H9 (cell line): Measurements from ENCODE around the gene PEX5L. TPM values are rescaled to one million over a fixed set of nuclear protein-coding genes. Genes with fewer than 3 reads are reported as not detected.

ENCODE experiments used
- DNase-seq: peaks from one replicate; pipeline ENCODE4 v3.0.0-alpha.2; 2017
- H2AFZ ChIP-seq: one replicate; pipeline ENCODE4 v1.6.1; 2013; ENCODE audit warnings: mild to moderate bottlenecking, low read length, control low read depth, moderate library complexity
- H2AK5ac ChIP-seq: 2 replicates; pipeline ENCODE4 v1.6.1; 2013; ENCODE audit warnings: low read length, control low read depth, mixed read lengths; ENCODE audit not compliant: insufficient read length
- H2BK120ac ChIP-seq: one replicate; pipeline ENCODE4 v1.6.1; 2013; ENCODE audit warnings: low read depth, mild to moderate bottlenecking, low read length, control low read depth, inconsistent platforms; ENCODE audit not compliant: poor library complexity, severe bottlenecking
- H2BK12ac ChIP-seq: 2 replicates; pipeline ENCODE4 v1.6.1; 2013; ENCODE audit warnings: low read length, control low read depth, mixed read lengths, low read depth; ENCODE audit not compliant: insufficient read length
- H2BK15ac ChIP-seq: 2 replicates; pipeline ENCODE4 v1.6.1; 2013; ENCODE audit warnings: low read depth, low read length, control low read depth
- H2BK20ac ChIP-seq: one replicate; pipeline ENCODE4 v1.6.1; 2013; ENCODE audit warnings: low read depth, mild to moderate bottlenecking, low read length, control low read depth, inconsistent platforms; ENCODE audit not compliant: poor library complexity, severe bottlenecking
- H2BK5ac ChIP-seq: 2 replicates; pipeline ENCODE4 v1.6.1; 2013; ENCODE audit warnings: low read length, control low read depth, mixed read lengths; ENCODE audit not compliant: insufficient read length
- H3K14ac ChIP-seq: 2 replicates; pipeline ENCODE4 v1.6.1; 2013; ENCODE audit warnings: low read length, control low read depth; ENCODE audit not compliant: insufficient read depth
- H3K18ac ChIP-seq: 2 replicates; pipeline ENCODE4 v1.6.1; 2013; ENCODE audit warnings: low read depth, mild to moderate bottlenecking, mixed read lengths, low read length, control low read depth; ENCODE audit not compliant: insufficient read length
- H3K23ac ChIP-seq: 2 replicates; pipeline ENCODE4 v1.6.1; 2013; ENCODE audit warnings: low read length, control low read depth, mixed read lengths, low read depth; ENCODE audit not compliant: insufficient read length
- H3K23me2 ChIP-seq: 2 replicates; pipeline ENCODE4 v1.6.1; 2013; ENCODE audit warnings: low read depth, mild to moderate bottlenecking, mixed read lengths, low read length, control low read depth; ENCODE audit not compliant: insufficient read length, poor library complexity, severe bottlenecking
- H3K27ac ChIP-seq: 2 replicates; pipeline ENCODE4 v1.5.1; 2013; ENCODE audit warnings: low read length, control low read depth, mixed read lengths, low read depth; ENCODE audit not compliant: insufficient read length
- H3K27me3 ChIP-seq: 2 replicates; pipeline ENCODE4 v1.6.1; 2013; ENCODE audit warnings: low read length, control low read depth, inconsistent platforms; ENCODE audit not compliant: insufficient read depth
- H3K4ac ChIP-seq: 2 replicates; pipeline ENCODE4 v1.6.1; 2013; ENCODE audit warnings: low read depth, mild to moderate bottlenecking, control low read depth, inconsistent platforms, low read length, moderate library complexity
- H3K4me1 ChIP-seq: 2 replicates; pipeline ENCODE4 v1.6.1; 2013; ENCODE audit warnings: low read length, control low read depth, inconsistent platforms; ENCODE audit not compliant: insufficient read depth
- H3K4me2 ChIP-seq: 2 replicates; pipeline ENCODE4 v1.6.1; 2013; ENCODE audit warnings: low read length, control low read depth, mixed read lengths; ENCODE audit not compliant: insufficient read length, insufficient read depth
- H3K56ac ChIP-seq: 2 replicates; pipeline ENCODE4 v1.6.1; 2013; ENCODE audit warnings: low read depth, mild to moderate bottlenecking, mixed read lengths, low read length, control low read depth; ENCODE audit not compliant: insufficient read length
- H3K79me1 ChIP-seq: 2 replicates; pipeline ENCODE4 v1.6.1; 2013; ENCODE audit warnings: low read depth, mild to moderate bottlenecking, moderate library complexity, low read length, control low read depth, inconsistent platforms; ENCODE audit not compliant: insufficient read depth, poor library complexity, severe bottlenecking
- H3K79me2 ChIP-seq: 2 replicates; pipeline ENCODE4 v1.6.1; 2013; ENCODE audit warnings: low read length, control low read depth, inconsistent platforms; ENCODE audit not compliant: insufficient read depth
- H3K9ac ChIP-seq: 2 replicates; pipeline ENCODE4 v1.6.1; 2013; ENCODE audit warnings: low read length, control low read depth, mixed read lengths; ENCODE audit not compliant: insufficient read length; ENCODE audit errors: extremely low read depth
- H3K9me3 ChIP-seq: one replicate; pipeline ENCODE4 v1.6.1; 2013; ENCODE audit warnings: low read depth, low read length, inconsistent platforms; ENCODE audit not compliant: control insufficient read depth
- H3T11ph ChIP-seq: one replicate; pipeline ENCODE4 v1.6.1; 2013; ENCODE audit warnings: mild to moderate bottlenecking, low read length, control low read depth, inconsistent platforms
- H4K20me1 ChIP-seq: one replicate; pipeline ENCODE4 v1.6.1; 2013; ENCODE audit not compliant: control insufficient read depth, insufficient read length, insufficient read depth
- H4K5ac ChIP-seq: 2 replicates; pipeline ENCODE4 v1.6.1; 2013; ENCODE audit warnings: low read depth, mild to moderate bottlenecking, mixed read lengths, low read length, control low read depth; ENCODE audit not compliant: insufficient read length
- H4K8ac ChIP-seq: replicated peaks from 2 replicates; pipeline ENCODE4 v1.6.1; 2013; ENCODE audit warnings: low read length, control low read depth, mixed read lengths, low read depth; ENCODE audit not compliant: insufficient read length
- H4K91ac ChIP-seq: 2 replicates; pipeline ENCODE4 v1.6.1; 2013; ENCODE audit warnings: low read depth, mild to moderate bottlenecking, moderate library complexity, mixed read lengths, low read length, control low read depth; ENCODE audit not compliant: insufficient read length
- H3K27ac Mint-ChIP-seq, 3 experiments: 2 replicates in 2 of 3; 3 replicates in 1 of 3; pipeline ENCODE4 v1.8.0; 2020 to 2021; ENCODE audit warnings: mixed read lengths in 3 of 3, mild to moderate bottlenecking in 1 of 3, moderate library complexity in 1 of 3
- H3K27me3 Mint-ChIP-seq: 2 replicates; pipeline ENCODE4 v1.8.0; 2021; ENCODE audit warnings: low read depth, mild to moderate bottlenecking, moderate library complexity, mixed read lengths
- H3K36me3 Mint-ChIP-seq, 3 experiments: 2 replicates in 2 of 3; 3 replicates in 1 of 3; pipeline ENCODE4 v1.8.0; 2020 to 2021; ENCODE audit warnings: low read depth in 3 of 3, mixed read lengths in 3 of 3; ENCODE audit not compliant: insufficient read depth in 1 of 3
- H3K4me1 Mint-ChIP-seq, 2 experiments: 2 replicates each; pipeline ENCODE4 v1.8.0; 2020; ENCODE audit warnings: mixed read lengths in 2 of 2
- H3K4me3 Mint-ChIP-seq, 2 experiments: 2 replicates in 1 of 2; 3 replicates in 1 of 2; pipeline ENCODE4 v1.8.0; 2020 to 2021; ENCODE audit warnings: mild to moderate bottlenecking in 2 of 2, mixed read lengths in 2 of 2, moderate library complexity in 1 of 2
- H3K9me3 Mint-ChIP-seq, 2 experiments: 2 replicates in 1 of 2; 3 replicates in 1 of 2; pipeline ENCODE4 v1.8.0; 2020; ENCODE audit warnings: mild to moderate bottlenecking in 2 of 2, mixed read lengths in 2 of 2, moderate library complexity in 1 of 2
- whole genome bisulfite sequencing: extraction: QIAGEN DNeasy Blood & Tissue Kit; methylation state at CpG from one replicate; pipeline ENCODE4 v1.1.7; 2013; ENCODE audit warnings: missing lambda C conversion rate, low lambda C conversion rate, mixed read lengths; ENCODE audit not compliant: insufficient read length; ENCODE audit errors: extremely low coverage; 5-methylcytosine and 5-hydroxymethylcytosine counted together
- total RNA-seq: library from RNA; stranded (reverse); gene quantifications from 2 replicates; pipeline ENCODE4 v1.2.1, GENCODE V29; 2021
- TF ChIP-seq, protein P1 (sequence below): fragments of 200-600 bp; sonication (generic); conservative IDR thresholded peaks from 3 replicates; pipeline ENCODE4 v1.8.0; 2021; ENCODE audit warnings: antibody characterized with exemption, mild to moderate bottlenecking

Gene PEX5L
- total RNA-seq, 1 experiment from 2014 or later, result 0.85 TPM

DNA sequence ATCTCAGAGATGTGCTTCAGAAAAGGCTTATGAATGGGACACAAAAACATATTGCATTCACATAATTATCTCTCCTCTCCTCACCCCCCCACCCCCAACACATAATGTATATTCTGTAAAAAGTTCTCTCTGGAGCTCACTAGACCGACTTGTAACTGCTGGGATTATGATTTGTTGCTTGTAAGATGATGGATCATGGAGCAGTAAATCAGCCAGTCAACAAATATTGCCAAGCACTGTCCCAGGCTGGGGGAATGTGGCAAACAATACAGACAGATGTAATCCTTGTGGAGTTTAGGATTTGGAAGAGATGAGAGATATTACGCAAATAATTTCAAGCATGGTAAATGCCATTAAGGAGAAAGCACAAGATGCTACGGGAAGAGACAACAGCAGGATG is 114.8 kb downstream of the PEX5L start:
- Histone ChIP-seq H2BK20ac (no peak overlapping the region), H2BK120ac (no peak overlapping the region), H3K18ac (no peak overlapping the region), H4K20me1 (no peaks in the 10 kb centered on the region), H3K9ac (no peak overlapping the region), H2AFZ (no peak overlapping the region), H3K79me1 (no peaks in the 10 kb centered on the region), H3K4me1 (no peaks in the 10 kb centered on the region; the same call in 1 of the 2 replicates), H4K8ac (no peak overlapping the region), H3K23ac (no peak overlapping the region), H3T11ph (no peak overlapping the region), H4K5ac (no peak overlapping the region), H3K23me2 (no peaks in the 10 kb centered on the region), H4K91ac (no peak overlapping the region), H3K4ac (no peak overlapping the region), H3K4me2 (no peak overlapping the region), H3K27ac (no peak overlapping the region), H2AK5ac (no peak overlapping the region), H2BK15ac (no peak overlapping the region), H3K9me3 (no peaks in the 10 kb centered on the region), H3K79me2 (no peaks in the 10 kb centered on the region), H3K14ac (no peak overlapping the region), H2BK12ac (no peak overlapping the region), H3K27me3 (no peaks in the 10 kb centered on the region), H3K56ac (no peak overlapping the region), H2BK5ac (no peak overlapping the region)
- WGBS, result no CpG with 5 or more reads among the region's 3 CpGs
- Mint-ChIP-seq H3K4me1 (peaks cover 12 to 21% of the 10 kb centered on the region in 2 experiments), H3K27me3 (no peaks in the 10 kb centered on the region), H3K9me3 (no peaks in the 10 kb centered on the region), H3K4me3 (no peak overlapping the region), H3K27ac (peak overlapping the region in 1 of 3 experiments; percentile 59; a peak in 2 of 7 replicates), H3K36me3 (no peaks in the 10 kb centered on the region)
- TF ChIP-seq, protein P1, sequence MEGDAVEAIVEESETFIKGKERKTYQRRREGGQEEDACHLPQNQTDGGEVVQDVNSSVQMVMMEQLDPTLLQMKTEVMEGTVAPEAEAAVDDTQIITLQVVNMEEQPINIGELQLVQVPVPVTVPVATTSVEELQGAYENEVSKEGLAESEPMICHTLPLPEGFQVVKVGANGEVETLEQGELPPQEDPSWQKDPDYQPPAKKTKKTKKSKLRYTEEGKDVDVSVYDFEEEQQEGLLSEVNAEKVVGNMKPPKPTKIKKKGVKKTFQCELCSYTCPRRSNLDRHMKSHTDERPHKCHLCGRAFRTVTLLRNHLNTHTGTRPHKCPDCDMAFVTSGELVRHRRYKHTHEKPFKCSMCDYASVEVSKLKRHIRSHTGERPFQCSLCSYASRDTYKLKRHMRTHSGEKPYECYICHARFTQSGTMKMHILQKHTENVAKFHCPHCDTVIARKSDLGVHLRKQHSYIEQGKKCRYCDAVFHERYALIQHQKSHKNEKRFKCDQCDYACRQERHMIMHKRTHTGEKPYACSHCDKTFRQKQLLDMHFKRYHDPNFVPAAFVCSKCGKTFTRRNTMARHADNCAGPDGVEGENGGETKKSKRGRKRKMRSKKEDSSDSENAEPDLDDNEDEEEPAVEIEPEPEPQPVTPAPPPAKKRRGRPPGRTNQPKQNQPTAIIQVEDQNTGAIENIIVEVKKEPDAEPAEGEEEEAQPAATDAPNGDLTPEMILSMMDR, result no peak
- no peak for DNase-seq
